Breast epithelium (tissue), 4 donors: Measurements from ENCODE around the gene MARCHF7. TPM values are rescaled to one million over a fixed set of nuclear protein-coding genes. Genes with fewer than 3 reads are reported as not detected.
A peak's percentile ranks its signal among the peaks of the same experiment; 100 is the strongest.
"Not testable (repeated sequence)": the region's sequence is repeated elsewhere in the genome, so short reads cannot be mapped to it uniquely, and the experiment has no call there.

Experiments used
- DNase-seq, 2 donors: peaks; one replicate each; pipeline ENCODE4 v3.0.0-alpha.2; 2019; ENCODE audit warnings: low spot score in 2 of 2
- H3K27ac ChIP-seq, 2 donors: fragments of 200-600 bp; sonication (generic) in 1 of 2; one replicate each; pipeline ENCODE4 v1.5.1; 2016 to 2019; ENCODE audit warnings: mild to moderate bottlenecking in 1 of 2
- H3K27me3 ChIP-seq, 2 donors: fragments of 200-600 bp; sonication (generic) in 1 of 2; one replicate each; pipeline versions ENCODE4 v1.5.1 to v1.6.0; 2017 to 2019; ENCODE audit warnings: control low read depth in 1 of 2, mild to moderate bottlenecking in 1 of 2
- H3K36me3 ChIP-seq: fragments of 200-600 bp; one replicate; pipeline ENCODE4 v1.5.1; 2019
- H3K4me1 ChIP-seq, 2 donors: fragments of 200-600 bp; sonication (generic); one replicate each; pipeline ENCODE4 v1.5.1; 2016 to 2019; ENCODE audit warnings: control low read depth in 1 of 2
- H3K4me3 ChIP-seq, 3 donors: fragments of 200-600 bp; sonication (generic); 1 replicate in 2 of 3; 2 replicates in 1 of 3; pipeline ENCODE4 v1.5.1; 2016 to 2019; ENCODE audit warnings: mild to moderate bottlenecking in 3 of 3, moderate library complexity in 2 of 3
- H3K9me3 ChIP-seq, 2 donors: fragments of 200-600 bp; sonication (generic) in 1 of 2; one replicate each; pipeline ENCODE4 v1.5.1; 2016 to 2019; ENCODE audit warnings: control low read depth in 1 of 2
- CTCF ChIP-seq, 3 donors: fragments of 450-650 bp; IDR thresholded peaks; one replicate each; pipeline ENCODE4 v1.5.1; 2016 to 2017; ENCODE audit warnings: antibody characterized with exemption in 3 of 3, mild to moderate bottlenecking in 3 of 3, moderate library complexity in 3 of 3
- POLR2A ChIP-seq: fragments of 450-650 bp; IDR thresholded peaks from one replicate; pipeline ENCODE4 v1.6.1; 2016; ENCODE audit warnings: antibody characterized with exemption, mild to moderate bottlenecking, moderate library complexity
- POLR2AphosphoS5 ChIP-seq, 3 donors: sonication (generic); formaldehyde crosslinking; IDR thresholded peaks; one replicate each; pipeline ENCODE4 v1.6.1; 2017; ENCODE audit warnings: antibody characterized with exemption in 3 of 3
- intact Hi-C: fragments of 100-400 bp; cut with DNase I; formaldehyde crosslinking; loops from one replicate; pipeline ENCODE4 v1.15.1; 2023; ENCODE audit warnings: low total_unique reads
- total RNA-seq, 3 donors: library from RNA; depleted of rRNA; stranded (reverse); fragments of >200 nt; gene quantifications; one replicate each; pipeline ENCODE4 v1.1.0, GENCODE V29; 2016

The MARCHF7 gene
- total RNA-seq, 3 donors from 2014 or later = 85.9 to 154 (median 128) TPM

DNA sequence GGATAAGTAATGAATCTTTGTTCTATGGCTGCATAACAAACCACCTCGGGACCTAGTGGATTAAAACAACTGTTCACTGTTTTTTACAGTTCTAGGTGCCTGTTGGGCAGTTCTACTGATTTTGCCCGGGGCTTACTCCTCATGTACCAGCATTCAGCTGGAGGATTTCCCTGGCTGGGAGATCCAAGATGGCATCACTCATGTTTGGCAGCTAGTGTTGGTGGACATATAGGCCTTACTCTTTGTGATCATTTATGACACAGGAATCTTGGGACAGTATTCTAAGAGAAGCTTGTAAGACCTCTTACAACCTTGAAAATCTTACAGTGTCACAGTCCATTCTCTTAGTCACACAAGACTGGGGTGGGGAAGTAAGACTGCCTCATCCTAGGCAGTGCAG, 4.6 kb downstream of the MARCHF7 start:
- peaks cover 3% of the 10 kb centered on the region for H3K36me3 ChIP-seq
- H3K27ac ChIP-seq = no peak overlapping the region
- no peaks in the 10 kb centered on the region for H3K9me3 ChIP-seq
- peak overlapping the region in 1 of 3 donors; percentile 17 for H3K4me3 ChIP-seq
- no peak for TF ChIP-seq CTCF (IDR thresholded peaks at IDR 0.05)
- no peak for TF ChIP-seq POLR2AphosphoS5 (IDR thresholded peaks at IDR 0.05)
- TF ChIP-seq POLR2A = no peak
- H3K4me1 ChIP-seq = peaks cover 0 to 23% of the 10 kb centered on the region in 2 donors
- intact Hi-C loops = no loop called here
- no peak for DNase-seq
- H3K27me3 ChIP-seq = no peaks in the 10 kb centered on the region

DNA sequence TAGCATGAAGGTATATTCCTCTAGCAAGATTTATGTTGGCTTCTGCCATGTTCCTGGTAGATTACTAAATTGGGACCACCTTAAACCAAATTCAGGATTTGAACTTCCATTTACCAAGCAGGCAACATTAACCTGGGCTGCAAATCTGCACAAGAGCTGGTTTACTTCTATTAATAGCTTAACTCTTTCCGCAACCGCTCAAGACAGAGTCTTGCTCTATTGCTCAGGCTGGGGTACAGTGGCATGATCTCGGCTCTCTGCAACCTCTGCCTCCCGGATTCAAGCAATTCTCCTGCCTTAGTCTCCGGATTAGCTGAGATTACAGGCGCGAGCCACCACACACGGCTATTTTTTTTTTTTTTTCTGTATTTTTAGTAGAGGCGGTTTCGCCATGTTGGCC, 8.4 kb downstream of the MARCHF7 start:
- H3K9me3 ChIP-seq = no peaks in the 10 kb centered on the region
- TF ChIP-seq POLR2AphosphoS5 (IDR thresholded peaks at IDR 0.05) (no peak), POLR2A (no peak), CTCF (IDR thresholded peaks at IDR 0.05) (no peak)
- H3K4me3 ChIP-seq = no peak overlapping the region
- no peak for DNase-seq
- H3K4me1 ChIP-seq = peaks cover 0 to 16% of the 10 kb centered on the region in 2 donors
- H3K27ac ChIP-seq = no peak overlapping the region
- H3K27me3 ChIP-seq = no peaks in the 10 kb centered on the region
- H3K36me3 ChIP-seq = peaks cover 1% of the 10 kb centered on the region
- intact Hi-C loops = no loop called here

DNA sequence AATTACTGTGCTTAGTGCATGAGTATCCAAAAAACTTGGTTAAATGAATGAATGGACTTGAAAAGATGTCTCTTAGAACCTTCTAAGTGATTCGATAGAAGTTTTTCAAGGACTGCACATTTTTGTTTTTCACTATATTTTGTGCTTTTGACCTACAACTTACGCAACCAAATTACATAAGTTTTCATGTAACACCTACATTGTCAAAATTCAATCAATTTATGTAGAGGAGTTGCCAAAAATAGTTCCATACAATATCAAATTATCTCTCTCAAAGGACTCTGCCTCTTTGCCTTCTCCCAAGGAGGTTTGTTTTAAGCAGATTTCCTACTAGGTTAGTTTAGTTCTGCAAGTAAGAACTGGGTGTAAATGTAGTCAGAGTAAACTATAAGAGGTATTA, 10.3 kb downstream of the MARCHF7 start:
- no peaks in the 10 kb centered on the region for H3K9me3 ChIP-seq
- H3K27me3 ChIP-seq = no peaks in the 10 kb centered on the region
- intact Hi-C loops = no loop called here
- H3K36me3 ChIP-seq = no peaks in the 10 kb centered on the region
- no peak for DNase-seq
- no peaks in the 10 kb centered on the region for H3K4me1 ChIP-seq
- no peak overlapping the region for H3K4me3 ChIP-seq
- no peak overlapping the region for H3K27ac ChIP-seq
- no peak for TF ChIP-seq POLR2AphosphoS5 (IDR thresholded peaks at IDR 0.05)
- no peak for TF ChIP-seq POLR2A

- H3K4me1 ChIP-seq, H3K4me3 ChIP-seq, H3K9me3 ChIP-seq, DNase-seq, H3K27me3 ChIP-seq, H3K27ac ChIP-seq, intact Hi-C loops, H3K36me3 ChIP-seq: not testable (repeated sequence)
These were observed 12.7 kb downstream of the MARCHF7 start for GRCh38 chr2:159724795-159725572.

GRCh38 chr2:159725713-159726112, 13.4 kb downstream of the MARCHF7 start:
- Histone ChIP-seq H3K36me3 (no peaks in the 10 kb centered on the region), H3K9me3 (no peaks in the 10 kb centered on the region), H3K27me3 (no peaks in the 10 kb centered on the region), H3K27ac (no peak overlapping the region), H3K4me1 (no peaks in the 10 kb centered on the region), H3K4me3 (no peak overlapping the region)
- intact Hi-C loops = no loop called here
- DNase-seq = no peak
- TF ChIP-seq POLR2A (no peak), CTCF (IDR thresholded peaks at IDR 0.05) (no peak), POLR2AphosphoS5 (IDR thresholded peaks at IDR 0.05) (no peak)

DNA sequence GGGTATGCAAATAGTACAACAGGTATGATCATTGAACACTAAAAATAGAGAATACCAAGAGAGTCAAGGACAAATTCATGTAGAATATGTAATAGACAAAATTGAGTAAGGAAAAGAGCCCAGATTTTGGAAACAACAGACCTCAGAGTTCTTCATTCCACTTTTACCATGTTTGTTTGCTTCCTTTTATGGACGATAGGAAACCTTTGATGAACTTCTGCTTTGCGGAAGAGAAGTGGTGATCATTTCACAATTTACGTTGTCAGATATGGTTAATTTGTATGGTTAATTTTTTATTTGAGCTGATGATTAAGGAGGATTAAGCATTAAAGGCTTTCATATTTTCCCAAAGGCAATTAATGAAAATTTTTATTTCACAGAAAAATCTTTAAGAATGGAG, 16.3 kb downstream of the MARCHF7 start:
- Histone ChIP-seq H3K36me3 (no peaks in the 10 kb centered on the region), H3K27me3 (no peaks in the 10 kb centered on the region), H3K27ac (no peak overlapping the region), H3K4me3 (no peak overlapping the region), H3K4me1 (no peaks in the 10 kb centered on the region), H3K9me3 (no peaks in the 10 kb centered on the region)
- no peak for DNase-seq
- TF ChIP-seq CTCF (IDR thresholded peaks at IDR 0.05) (no peak), POLR2A (no peak), POLR2AphosphoS5 (IDR thresholded peaks at IDR 0.05) (no peak)
- intact Hi-C loops = no loop called here
